IgD-negative memory B cell (primary cell): ENCODE measurements around the gene MGAT4C. TPM values are rescaled to one million over a fixed set of nuclear protein-coding genes. Genes with fewer than 3 reads are reported as not detected.

Experiments used
- H3K27ac Mint-ChIP-seq, 3 donors: one replicate each; pipeline ENCODE4 v1.8.0; 2020 to 2022; ENCODE audit warnings: mild to moderate bottlenecking in 3 of 3, mixed read lengths in 3 of 3, moderate library complexity in 1 of 3
- H3K27me3 Mint-ChIP-seq: one replicate; pipeline ENCODE4 v1.8.0; 2021; ENCODE audit warnings: mixed read lengths
- H3K36me3 Mint-ChIP-seq: one replicate; pipeline ENCODE4 v1.8.0; 2020; ENCODE audit warnings: mild to moderate bottlenecking, mixed read lengths
- H3K4me1 Mint-ChIP-seq, 3 donors: one replicate each; pipeline ENCODE4 v1.8.0; 2020 to 2022; ENCODE audit warnings: mixed read lengths in 3 of 3, mild to moderate bottlenecking in 1 of 3
- H3K4me3 Mint-ChIP-seq, 4 donors: one replicate each; pipeline ENCODE4 v1.8.0; 2020 to 2022; ENCODE audit warnings: mild to moderate bottlenecking in 4 of 4, mixed read lengths in 4 of 4, moderate library complexity in 3 of 4
- H3K9me3 Mint-ChIP-seq, 3 donors: one replicate each; pipeline ENCODE4 v1.8.0; 2020 to 2021; ENCODE audit warnings: mixed read lengths in 3 of 3, mild to moderate bottlenecking in 1 of 3
- polyA plus RNA-seq: library from polyadenylated mRNA; unstranded; fragments of 300-500 nt; fragmentation: Illumina TruSeq; gene quantifications from one replicate; pipeline ENCODE4 v1.2.3, GENCODE V29; 2021

Gene MGAT4C
- polyA plus RNA-seq, 1 donor from 2014 or later: not detected

DNA sequence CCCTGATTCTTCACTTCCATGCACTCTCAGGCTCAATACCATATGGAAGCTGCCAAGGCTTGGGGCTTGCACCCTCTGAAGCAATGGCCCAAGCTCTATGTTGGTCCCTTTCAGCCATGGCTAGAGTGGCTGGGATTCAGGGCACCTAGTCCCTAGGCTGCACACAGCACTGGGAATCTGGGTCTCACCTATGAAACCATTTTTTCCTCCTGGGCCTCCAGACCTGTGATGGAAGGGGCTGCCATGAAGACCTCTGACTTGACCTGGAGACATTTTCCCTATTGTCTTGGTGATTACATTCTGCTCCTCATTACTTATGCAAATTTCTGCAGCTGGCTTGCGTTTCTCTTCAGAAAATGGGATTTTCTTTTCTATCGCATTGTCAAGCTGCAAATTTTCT is 258.1 kb downstream of the MGAT4C start:
- no peaks in the 10 kb centered on the region for H3K27me3 Mint-ChIP-seq
- H3K9me3 Mint-ChIP-seq: peaks cover 7 to 15% (median 15%) of the 10 kb centered on the region in 3 donors
- no peaks in the 10 kb centered on the region for H3K4me1 Mint-ChIP-seq
- H3K4me3 Mint-ChIP-seq: no peak overlapping the region
- no peaks in the 10 kb centered on the region for H3K36me3 Mint-ChIP-seq
- no peak overlapping the region for H3K27ac Mint-ChIP-seq

DNA sequence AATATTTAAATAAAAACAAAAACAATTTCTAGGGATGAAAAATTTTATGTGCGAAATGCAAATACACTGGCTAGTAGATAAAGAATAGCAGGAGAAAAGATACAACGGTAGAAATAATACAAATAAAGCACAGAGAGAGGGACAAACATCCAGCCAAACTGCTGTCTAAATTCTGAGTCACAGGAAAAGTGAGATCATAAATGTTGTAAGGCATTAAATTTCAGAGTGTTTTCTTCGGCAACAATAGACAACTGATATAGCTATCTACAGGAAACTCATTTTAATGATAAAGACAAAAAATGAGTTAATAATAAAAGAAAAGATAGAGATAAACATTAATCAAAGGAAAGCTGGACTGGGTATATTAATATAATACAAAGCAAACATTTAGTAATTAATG is 259.9 kb downstream of the MGAT4C start:
- no peak overlapping the region for H3K4me3 Mint-ChIP-seq
- peaks cover 5 to 18% (median 14%) of the 10 kb centered on the region in 3 donors for H3K9me3 Mint-ChIP-seq
- H3K27ac Mint-ChIP-seq: no peak overlapping the region
- H3K36me3 Mint-ChIP-seq: no peaks in the 10 kb centered on the region
- no peaks in the 10 kb centered on the region for H3K4me1 Mint-ChIP-seq
- H3K27me3 Mint-ChIP-seq: no peaks in the 10 kb centered on the region

DNA sequence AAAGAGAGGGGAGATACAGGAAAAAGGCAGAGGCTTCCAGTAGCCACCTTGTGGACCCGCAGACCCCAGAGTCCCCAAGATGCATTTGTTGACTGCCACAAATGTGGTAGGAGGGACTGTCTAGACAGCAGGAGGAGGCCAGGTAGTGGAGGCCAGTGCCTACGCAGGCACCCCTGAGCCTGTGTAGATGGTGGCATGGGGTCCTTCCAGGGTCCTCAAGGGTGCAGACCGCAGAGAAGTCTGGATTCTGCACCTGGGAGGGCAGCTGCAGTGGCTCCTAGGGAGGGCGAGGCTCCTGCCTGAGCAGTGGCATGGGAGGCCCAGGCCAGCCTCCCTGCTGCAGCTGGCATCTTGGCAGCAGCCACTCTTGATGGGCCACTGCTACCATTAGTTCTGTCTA is 262.4 kb downstream of the MGAT4C start:
- H3K4me3 Mint-ChIP-seq: no peak overlapping the region
- H3K27ac Mint-ChIP-seq: no peak overlapping the region
- H3K36me3 Mint-ChIP-seq: no peaks in the 10 kb centered on the region
- H3K4me1 Mint-ChIP-seq: no peaks in the 10 kb centered on the region
- peaks cover 4 to 15% (median 10%) of the 10 kb centered on the region in 3 donors for H3K9me3 Mint-ChIP-seq
- no peaks in the 10 kb centered on the region for H3K27me3 Mint-ChIP-seq

DNA sequence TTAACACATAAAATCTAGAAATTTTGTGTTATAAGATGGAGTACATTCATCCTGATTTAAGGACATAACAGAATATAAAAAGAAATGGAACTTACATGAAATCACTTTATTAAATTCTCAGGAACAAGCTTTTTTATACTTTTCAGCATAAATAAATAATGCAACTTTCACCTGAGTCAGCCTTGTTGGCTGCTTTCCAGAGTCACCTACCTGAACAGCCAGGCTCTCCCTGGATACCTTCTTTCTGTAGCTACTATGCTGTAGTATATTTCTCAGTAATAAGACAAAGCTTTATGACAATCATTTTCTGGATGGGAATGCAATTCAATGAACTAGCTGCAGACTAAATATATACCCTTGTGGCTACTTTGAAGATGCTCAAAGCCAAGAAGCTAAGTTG is 270.2 kb downstream of the MGAT4C start:
- Mint-ChIP-seq H3K9me3 (peaks cover 1 to 3% (median 2%) of the 10 kb centered on the region in 3 donors), H3K27ac (no peak overlapping the region), H3K4me1 (no peaks in the 10 kb centered on the region), H3K27me3 (no peaks in the 10 kb centered on the region), H3K36me3 (no peaks in the 10 kb centered on the region), H3K4me3 (no peak overlapping the region)

DNA sequence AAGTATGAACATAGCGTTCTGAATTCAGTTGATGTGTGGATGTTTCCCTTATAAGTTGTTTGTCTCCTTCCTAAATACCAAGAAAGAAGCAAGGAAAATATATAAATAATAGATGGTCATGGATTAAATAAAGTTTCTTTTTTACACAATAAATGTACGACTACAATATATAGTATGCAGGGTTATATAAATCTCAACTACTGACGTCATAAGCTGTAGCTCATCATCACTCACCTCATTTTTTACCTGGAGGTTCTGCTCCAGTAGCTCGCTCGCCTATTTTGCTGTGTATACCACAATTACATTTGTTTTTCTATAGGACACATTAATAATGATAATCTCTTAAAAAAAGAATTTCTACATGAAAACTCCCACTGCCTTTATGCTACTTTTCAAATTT is 272.6 kb downstream of the MGAT4C start:
- H3K27ac Mint-ChIP-seq: no peak overlapping the region
- no peaks in the 10 kb centered on the region for H3K27me3 Mint-ChIP-seq
- no peaks in the 10 kb centered on the region for H3K9me3 Mint-ChIP-seq
- H3K4me3 Mint-ChIP-seq: no peak overlapping the region
- H3K4me1 Mint-ChIP-seq: no peaks in the 10 kb centered on the region
- H3K36me3 Mint-ChIP-seq: no peaks in the 10 kb centered on the region

DNA sequence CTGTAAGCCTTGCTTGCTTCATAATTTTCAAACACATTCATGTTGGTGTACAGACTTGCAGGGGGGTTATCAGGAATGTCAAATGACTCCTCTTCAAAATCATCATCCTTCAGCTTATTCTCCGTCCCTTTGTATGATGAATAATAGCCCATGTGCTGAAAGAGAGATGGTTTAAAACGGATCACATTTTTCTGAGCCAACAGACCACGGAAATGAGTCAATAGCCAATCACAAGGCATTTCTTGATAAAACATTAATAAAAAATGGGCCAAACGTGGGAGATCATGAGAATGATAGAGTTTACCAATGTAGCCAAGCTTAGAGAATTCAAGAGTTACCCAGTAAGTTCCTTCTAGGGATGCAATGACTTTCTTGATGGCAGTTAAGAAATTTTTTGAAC is 276.6 kb downstream of the MGAT4C start:
- Mint-ChIP-seq H3K4me1 (no peaks in the 10 kb centered on the region), H3K36me3 (no peaks in the 10 kb centered on the region), H3K4me3 (no peak overlapping the region), H3K27me3 (no peaks in the 10 kb centered on the region), H3K9me3 (no peaks in the 10 kb centered on the region), H3K27ac (no peak overlapping the region)

DNA sequence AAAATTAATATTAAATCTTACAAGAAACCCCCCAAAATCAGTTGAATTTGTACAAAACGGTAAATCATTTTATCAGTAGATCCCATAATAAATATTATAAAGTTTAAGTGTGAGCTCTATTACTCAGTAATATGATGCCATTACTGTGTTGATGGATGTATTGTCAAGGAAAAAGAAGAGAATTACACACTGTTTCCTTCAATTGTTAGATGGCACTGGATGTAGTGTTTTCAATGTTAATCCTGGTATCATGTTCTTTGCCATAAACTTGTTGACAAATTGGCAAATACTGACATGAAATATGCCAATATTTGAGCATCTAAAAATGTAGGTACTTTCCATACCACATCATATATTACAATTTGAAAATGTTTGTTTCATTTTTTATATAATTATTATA is 280.5 kb downstream of the MGAT4C start:
- Mint-ChIP-seq H3K27me3 (no peaks in the 10 kb centered on the region), H3K27ac (no peak overlapping the region), H3K4me1 (no peaks in the 10 kb centered on the region), H3K9me3 (no peaks in the 10 kb centered on the region), H3K4me3 (no peak overlapping the region), H3K36me3 (no peaks in the 10 kb centered on the region)

DNA sequence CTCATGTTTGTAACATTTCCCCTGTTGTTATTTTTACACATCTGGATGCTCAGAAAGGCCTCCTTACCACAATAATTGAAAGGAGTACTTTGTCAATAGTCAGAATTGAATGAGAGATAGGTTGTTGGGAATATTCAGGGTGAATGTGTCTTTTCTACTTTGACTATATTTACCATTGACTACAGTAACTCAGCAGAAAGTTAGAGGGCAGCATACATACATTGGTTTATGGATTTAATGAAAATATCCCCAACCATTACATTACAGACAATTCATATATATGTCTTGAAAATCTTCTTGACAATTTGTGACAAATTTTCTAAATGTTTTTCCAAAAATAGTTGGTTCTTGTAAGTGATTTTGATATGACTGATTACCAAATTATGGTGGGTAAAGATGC is 284.4 kb downstream of the MGAT4C start:
- Mint-ChIP-seq H3K4me1 (no peaks in the 10 kb centered on the region), H3K4me3 (no peak overlapping the region), H3K27ac (no peak overlapping the region), H3K27me3 (no peaks in the 10 kb centered on the region), H3K36me3 (no peaks in the 10 kb centered on the region), H3K9me3 (no peaks in the 10 kb centered on the region)

DNA sequence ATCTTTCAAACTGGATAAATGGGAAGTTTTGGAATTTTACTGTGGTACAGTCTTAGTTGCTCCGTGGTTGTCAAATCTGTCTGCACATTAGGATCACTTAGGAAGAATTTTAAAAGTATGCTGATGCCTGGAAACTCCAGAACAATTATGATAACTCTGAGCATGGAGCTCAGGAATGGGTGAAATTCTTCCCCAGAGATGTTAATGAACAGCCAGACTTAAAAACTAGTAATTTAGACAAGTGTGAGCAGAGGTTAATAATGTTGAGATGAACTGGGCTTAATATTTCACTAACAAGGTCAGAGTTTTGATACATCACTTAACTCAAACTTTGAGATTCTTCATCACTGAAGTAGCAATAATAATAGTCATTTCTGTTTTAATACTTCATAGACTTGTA is 287.6 kb downstream of the MGAT4C start:
- H3K9me3 Mint-ChIP-seq: peaks cover 0 to 2% (median 0%) of the 10 kb centered on the region in 3 donors
- H3K36me3 Mint-ChIP-seq: no peaks in the 10 kb centered on the region
- no peaks in the 10 kb centered on the region for H3K27me3 Mint-ChIP-seq
- no peaks in the 10 kb centered on the region for H3K4me1 Mint-ChIP-seq
- no peak overlapping the region for H3K4me3 Mint-ChIP-seq
- H3K27ac Mint-ChIP-seq: no peak overlapping the region

DNA sequence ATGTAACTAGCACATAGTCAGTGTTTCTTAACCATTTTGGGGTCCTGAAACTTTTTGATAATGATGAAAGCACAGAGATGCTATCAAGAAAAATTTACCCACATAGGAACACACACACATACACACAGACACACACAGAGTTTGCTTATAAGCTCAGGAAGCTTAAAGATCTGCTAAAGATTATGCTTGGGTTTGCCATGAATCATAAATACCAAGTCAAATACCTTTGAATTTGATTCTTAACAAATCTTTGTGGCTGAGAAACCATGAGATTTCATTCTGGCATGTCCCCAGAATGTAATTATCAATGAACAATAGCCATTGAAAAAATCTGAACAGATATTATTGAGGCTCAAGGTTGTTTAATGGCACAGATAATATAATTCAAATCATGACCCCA is 292.9 kb downstream of the MGAT4C start:
- H3K4me3 Mint-ChIP-seq: no peak overlapping the region
- no peaks in the 10 kb centered on the region for H3K27me3 Mint-ChIP-seq
- no peaks in the 10 kb centered on the region for H3K4me1 Mint-ChIP-seq
- peaks cover 0 to 2% (median 0%) of the 10 kb centered on the region in 3 donors for H3K9me3 Mint-ChIP-seq
- no peak overlapping the region for H3K27ac Mint-ChIP-seq
- H3K36me3 Mint-ChIP-seq: no peaks in the 10 kb centered on the region

DNA sequence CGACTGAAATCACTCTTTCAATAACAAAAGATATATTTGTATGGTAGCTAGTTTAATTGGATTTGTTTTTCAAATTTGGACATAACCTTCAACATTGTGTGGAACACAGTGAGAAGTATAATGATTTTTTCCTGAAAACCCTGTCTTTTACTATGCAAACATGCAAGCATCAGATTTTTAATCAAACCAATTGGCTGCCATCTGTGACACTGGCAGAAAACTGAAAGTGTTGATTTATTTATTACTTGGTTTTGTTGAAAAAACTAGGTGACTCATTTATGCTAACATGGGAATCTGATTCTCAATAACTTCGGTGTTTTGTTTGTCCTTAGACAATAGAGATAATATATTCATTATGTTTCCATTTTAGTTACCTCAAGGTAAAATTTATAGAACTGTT is 300.1 kb downstream of the MGAT4C start:
- Mint-ChIP-seq H3K9me3 (no peaks in the 10 kb centered on the region), H3K27ac (no peak overlapping the region), H3K27me3 (no peaks in the 10 kb centered on the region), H3K36me3 (no peaks in the 10 kb centered on the region), H3K4me3 (no peak overlapping the region), H3K4me1 (no peaks in the 10 kb centered on the region)

DNA sequence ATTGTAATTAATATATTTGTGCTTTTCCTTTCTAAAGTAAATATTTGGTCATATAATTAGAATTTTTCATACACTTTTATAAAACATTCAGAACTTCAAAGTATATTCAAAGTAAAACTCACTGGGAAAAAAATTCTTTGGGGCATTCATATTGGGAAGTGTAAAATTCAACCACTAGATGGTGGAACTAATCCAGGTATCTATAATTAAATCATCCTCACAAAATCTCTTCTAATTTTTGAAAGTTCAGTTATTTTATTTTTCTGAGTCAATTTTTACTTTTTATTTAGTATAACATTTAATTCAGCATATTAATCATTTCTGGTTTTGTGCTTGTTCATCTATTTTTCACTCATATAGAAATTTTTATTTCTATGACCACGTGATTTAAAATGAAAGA is 301.1 kb downstream of the MGAT4C start:
- Mint-ChIP-seq H3K36me3 (no peaks in the 10 kb centered on the region), H3K4me3 (no peak overlapping the region), H3K4me1 (no peaks in the 10 kb centered on the region), H3K27ac (no peak overlapping the region), H3K9me3 (no peaks in the 10 kb centered on the region), H3K27me3 (no peaks in the 10 kb centered on the region)

DNA sequence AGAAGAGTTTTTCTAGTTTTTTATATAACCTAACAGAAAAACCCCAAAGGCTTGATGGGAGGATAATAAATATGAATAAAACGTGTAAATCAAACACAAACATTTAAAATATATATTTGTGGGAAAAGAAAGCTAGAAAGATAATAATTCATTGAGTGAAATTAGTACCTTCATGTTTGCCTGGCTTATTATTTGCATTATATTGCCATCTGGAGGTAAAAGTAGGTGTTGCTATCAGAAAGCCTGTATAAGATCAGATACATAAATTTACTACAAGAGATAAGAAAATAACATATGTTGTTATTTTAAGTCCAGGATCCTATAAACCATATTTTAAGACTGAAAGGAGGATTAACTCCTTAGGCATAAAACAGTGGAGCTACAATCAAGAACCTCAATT is 304.4 kb downstream of the MGAT4C start:
- no peaks in the 10 kb centered on the region for H3K4me1 Mint-ChIP-seq
- H3K27me3 Mint-ChIP-seq: no peaks in the 10 kb centered on the region
- no peaks in the 10 kb centered on the region for H3K36me3 Mint-ChIP-seq
- no peak overlapping the region for H3K4me3 Mint-ChIP-seq
- no peak overlapping the region for H3K27ac Mint-ChIP-seq
- H3K9me3 Mint-ChIP-seq: peaks cover 0 to 3% (median 0%) of the 10 kb centered on the region in 3 donors

DNA sequence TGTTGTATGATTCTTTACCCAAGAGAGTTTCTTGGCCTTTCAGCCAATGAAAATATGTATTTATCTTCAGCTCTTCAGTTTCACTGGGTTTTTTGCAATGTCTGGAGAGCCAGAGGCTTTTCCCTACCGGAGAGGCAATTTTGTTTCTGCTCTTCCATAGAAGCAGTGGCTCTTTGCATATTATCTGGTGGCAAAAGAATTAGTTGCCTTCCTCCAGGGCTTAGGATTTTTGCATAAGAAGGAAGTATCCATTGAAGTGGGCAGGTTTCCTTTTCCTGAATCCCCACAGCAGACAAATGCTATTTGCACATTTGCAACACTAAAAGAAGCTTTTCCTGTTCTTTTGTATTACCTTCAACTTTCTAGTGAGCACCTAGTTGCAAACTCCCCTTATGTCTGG is 306.9 kb downstream of the MGAT4C start:
- H3K36me3 Mint-ChIP-seq: no peaks in the 10 kb centered on the region
- H3K27ac Mint-ChIP-seq: no peak overlapping the region
- H3K4me3 Mint-ChIP-seq: no peak overlapping the region
- H3K27me3 Mint-ChIP-seq: no peaks in the 10 kb centered on the region
- H3K4me1 Mint-ChIP-seq: peaks cover 0 to under 1% (median 0%) of the 10 kb centered on the region in 3 donors
- H3K9me3 Mint-ChIP-seq: peaks cover 0 to 6% (median 2%) of the 10 kb centered on the region in 3 donors

DNA sequence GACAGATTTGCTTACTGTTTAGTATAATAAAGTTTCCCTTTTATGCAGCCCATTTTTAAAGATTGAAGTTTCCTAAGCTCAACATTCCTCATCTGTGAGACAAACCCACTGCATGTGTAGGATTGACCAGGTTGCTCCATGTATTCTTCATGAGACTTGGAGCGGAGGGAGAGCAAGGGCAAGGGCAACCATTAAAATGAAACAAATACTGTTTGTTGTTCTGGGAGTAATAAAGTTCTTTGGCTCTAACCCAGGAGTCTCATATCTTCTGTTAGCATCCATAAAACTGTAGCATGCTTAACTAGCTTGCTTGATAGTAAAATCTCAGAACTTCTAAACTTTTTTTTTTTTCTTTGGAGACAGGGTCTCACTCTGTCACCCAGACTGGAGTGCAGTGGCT is 307.9 kb downstream of the MGAT4C start:
- Mint-ChIP-seq H3K9me3 (peaks cover 0 to 6% (median 2%) of the 10 kb centered on the region in 3 donors), H3K4me3 (no peak overlapping the region), H3K36me3 (no peaks in the 10 kb centered on the region), H3K27ac (no peak overlapping the region), H3K4me1 (peaks cover 0 to 2% (median 0%) of the 10 kb centered on the region in 3 donors), H3K27me3 (no peaks in the 10 kb centered on the region)

DNA sequence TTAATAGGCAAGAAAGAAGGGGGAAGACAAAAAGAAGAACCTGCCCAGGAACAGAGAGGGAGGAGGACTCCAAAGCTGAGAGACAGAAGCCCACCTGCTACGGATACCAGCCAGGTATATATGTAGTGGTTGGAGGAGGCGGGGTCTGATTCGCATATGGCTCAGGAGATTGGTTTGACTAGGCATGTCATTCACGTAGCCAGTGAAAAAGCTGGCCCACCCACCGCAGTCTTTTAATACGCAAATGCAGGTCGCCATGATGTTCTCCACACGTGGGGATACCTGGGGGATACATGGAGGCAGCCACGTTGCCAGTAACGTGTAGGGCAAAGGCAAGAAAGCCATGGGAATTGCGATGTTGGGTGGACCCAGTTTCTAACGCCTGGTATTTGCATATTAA is 308.9 kb downstream of the MGAT4C start:
- Mint-ChIP-seq H3K4me3 (no peak overlapping the region), H3K4me1 (peaks cover 0 to 2% (median 0%) of the 10 kb centered on the region in 3 donors), H3K9me3 (peaks cover 0 to 6% (median 2%) of the 10 kb centered on the region in 3 donors), H3K27me3 (no peaks in the 10 kb centered on the region), H3K36me3 (no peaks in the 10 kb centered on the region), H3K27ac (no peak overlapping the region)

DNA sequence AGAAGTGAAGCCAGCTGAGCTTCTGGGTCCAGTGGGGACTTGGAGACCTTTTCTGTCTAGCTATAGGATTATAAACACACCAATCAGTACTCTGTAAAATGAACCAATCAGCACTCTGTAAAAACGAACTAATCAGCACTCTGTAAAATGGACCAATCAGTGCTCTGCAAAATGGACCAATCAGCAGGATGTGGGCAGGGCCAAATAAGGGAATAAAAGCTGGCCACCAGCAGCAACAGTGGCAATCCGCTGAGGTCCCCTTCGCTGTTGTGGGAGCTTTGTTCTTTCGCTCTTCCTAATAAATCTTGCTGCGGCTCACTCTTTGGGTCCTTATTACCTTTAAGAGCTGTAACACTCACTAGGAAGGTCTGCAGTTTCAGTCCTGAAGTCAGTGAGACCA is 309.8 kb downstream of the MGAT4C start:
- no peak overlapping the region for H3K4me3 Mint-ChIP-seq
- no peaks in the 10 kb centered on the region for H3K27me3 Mint-ChIP-seq
- peaks cover 0 to 6% (median 2%) of the 10 kb centered on the region in 3 donors for H3K9me3 Mint-ChIP-seq
- H3K27ac Mint-ChIP-seq: no peak overlapping the region
- no peaks in the 10 kb centered on the region for H3K36me3 Mint-ChIP-seq
- peaks cover 0 to 2% (median 0%) of the 10 kb centered on the region in 3 donors for H3K4me1 Mint-ChIP-seq
